DMS114 treated with DMSO at 0.1 percent for 48 hours (cell line): ENCODE data around the gene SLC30A10.
"Not testable (repeated sequence)": the region's sequence is repeated elsewhere in the genome, so short reads cannot be mapped to it uniquely, and the experiment has no call there.

Experiments
- DNase-seq: peaks from one replicate; lab custom pipeline; 2025; ENCODE audit not compliant: unreplicated experiment; lab: John Stamatoyannopoulos, UW

Gene SLC30A10

GRCh38 chr1:219928791-219929118 lies 398 bp upstream of the SLC30A10 start:
- no peak for DNase-seq

DNA sequence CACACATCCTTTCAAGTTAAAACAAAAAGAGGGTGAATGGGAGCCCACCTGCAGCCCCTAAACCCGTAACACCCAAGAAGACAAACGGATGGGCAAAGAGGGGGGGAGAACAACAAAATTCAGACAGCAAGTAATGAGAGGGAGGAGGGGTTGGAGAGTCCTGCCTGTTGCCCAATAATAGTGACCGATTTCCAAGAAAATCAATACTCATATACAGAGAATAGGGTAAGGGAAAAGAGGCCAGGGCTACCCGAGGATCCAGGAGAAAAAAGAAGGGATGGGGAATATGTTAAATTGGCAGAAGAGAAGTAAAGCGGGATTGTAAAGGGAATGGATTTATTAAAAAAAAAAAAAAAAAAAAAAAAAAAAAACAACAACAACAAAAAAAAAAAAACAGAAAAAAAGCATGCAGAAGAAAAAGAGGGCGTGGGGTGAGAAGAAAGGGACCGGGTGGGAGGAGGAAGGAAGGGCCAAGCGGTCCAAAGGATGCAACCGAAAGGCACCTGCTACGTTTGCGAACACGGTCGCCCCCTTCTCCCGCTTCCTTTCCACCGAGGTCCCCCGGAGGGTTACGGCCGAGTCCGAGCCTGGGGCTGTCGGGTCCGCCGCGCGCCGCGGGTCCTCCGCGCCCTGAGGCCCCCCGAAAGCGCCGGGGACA lies 930 bp downstream of the SLC30A10 start:
- DNase-seq, result no peak

- DNase-seq, result no peak
Measured at GRCh38 chr1:219926363-219926998, 1.9 kb downstream of the SLC30A10 start.

GRCh38 chr1:219924342-219924741 lies 4.0 kb downstream of the SLC30A10 start:
- no peak for DNase-seq

DNA sequence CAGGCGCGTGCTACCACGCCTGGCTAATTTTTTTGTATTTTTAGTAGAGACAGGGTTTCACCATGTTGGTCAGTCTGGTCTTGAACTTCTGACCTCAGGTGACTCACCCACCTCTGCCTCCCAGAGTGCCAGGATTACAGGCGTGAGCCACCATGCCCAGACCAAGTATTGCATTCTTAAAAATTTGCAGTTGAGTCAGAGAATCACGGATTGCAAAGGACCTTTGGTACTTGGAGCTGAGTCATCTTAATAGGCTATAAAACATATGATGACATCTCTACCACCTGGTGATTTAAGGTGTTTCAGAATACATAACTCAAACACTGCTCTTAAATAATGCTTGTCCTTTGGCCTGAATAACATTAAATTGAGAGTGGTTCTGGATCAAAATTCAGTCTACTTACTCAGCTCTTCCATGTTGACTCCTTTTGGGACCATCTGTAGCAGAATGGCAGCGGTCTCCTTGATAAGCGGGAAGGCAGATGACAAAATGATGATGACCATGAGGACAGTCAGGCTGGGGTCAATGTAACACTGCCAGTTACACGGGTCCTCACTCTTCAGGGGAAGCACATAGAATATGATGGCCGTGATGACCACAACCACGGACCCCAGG lies 10.4 kb downstream of the SLC30A10 start:
- DNase-seq, result no peak

- no peak for DNase-seq
Measured at GRCh38 chr1:219917281-219917680, 11.1 kb downstream of the SLC30A10 start.

DNA sequence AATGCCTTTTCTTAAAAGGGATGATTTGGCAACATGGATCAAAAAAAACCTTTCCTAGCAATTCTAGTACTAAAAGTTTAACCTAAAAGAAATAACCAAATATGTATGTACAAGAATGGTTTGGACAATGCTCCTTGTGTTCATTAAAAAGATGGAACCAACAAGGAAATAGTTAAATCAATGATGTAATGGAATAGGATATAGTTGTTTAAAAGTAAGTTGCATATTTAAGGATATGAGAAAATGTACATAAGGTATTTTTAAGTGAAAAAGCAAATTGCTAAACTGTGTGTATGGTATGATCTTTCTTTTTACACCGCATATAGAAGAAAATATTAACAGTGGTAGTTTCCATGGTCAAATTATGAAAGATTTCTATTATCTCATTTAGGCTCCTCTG lies 12.1 kb downstream of the SLC30A10 start:
- DNase-seq, result no peak

GRCh38 chr1:219913005-219913770 lies 15.2 kb downstream of the SLC30A10 start:
- no peak for DNase-seq

DNA sequence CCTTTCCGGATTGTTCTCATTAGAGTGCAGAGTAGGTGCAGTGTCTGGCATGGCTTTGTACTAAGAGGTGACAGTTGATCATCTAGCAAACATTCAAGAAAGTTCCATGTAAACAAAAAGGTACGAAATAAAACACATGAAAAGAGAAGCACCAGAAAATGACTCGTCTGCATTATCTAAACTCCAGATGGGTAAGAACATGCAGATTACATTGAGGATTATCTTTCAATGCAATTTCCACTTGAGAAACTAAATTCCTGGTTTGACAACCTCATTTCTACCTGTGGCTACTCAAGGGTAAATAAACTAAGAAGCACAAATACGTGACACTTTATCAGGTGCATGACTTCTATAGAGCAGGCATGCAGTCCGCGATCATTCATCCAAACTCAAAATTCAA lies 17.6 kb downstream of the SLC30A10 start:
- DNase-seq, result no peak

DNA sequence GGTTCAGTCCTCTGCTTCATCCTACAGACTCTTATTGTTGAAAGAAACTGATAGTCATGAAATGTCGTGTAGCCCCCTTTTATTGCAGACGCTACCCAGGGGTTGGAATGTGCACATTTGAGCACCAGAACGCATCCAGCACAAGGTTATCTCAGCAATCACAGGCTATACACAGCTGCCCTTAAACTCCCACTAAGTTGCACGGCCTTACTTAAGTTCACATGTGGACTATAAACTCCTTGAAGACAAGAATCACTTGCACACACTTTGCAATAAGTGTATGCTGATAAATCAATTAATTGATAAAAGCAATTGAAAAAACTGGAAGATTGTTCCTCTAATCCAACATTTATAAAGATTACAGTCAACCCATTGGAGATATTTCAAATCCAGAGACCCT lies 18.9 kb downstream of the SLC30A10 start:
- DNase-seq, result no peak

DNA sequence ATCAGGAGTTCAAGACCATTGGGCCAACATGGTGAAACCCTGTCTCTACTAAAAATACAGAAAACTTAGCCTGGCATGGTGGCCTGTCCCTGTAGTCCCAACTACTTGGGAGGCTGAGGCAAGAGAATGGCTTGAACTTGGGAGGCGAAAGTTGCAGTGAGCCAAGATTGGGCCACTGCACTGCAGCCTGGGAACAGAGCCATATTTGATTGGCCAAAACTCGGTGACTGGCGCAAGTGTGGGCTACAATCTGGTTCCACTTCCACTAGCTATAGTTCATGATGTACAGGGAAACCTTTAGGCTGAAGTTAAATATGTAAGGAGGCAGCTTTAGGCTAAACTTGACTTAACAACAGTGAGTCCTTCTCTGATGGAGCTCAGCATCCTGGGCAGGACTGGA lies 20.2 kb downstream of the SLC30A10 start:
- DNase-seq, result no peak

GRCh38 chr1:219907772-219908070 lies 20.6 kb downstream of the SLC30A10 start:
- no peak for DNase-seq

GRCh38 chr1:219906924-219907771 lies 21.2 kb downstream of the SLC30A10 start:
- no peak for DNase-seq

- not testable (repeated sequence) for DNase-seq
Measured at GRCh38 chr1:219906565-219906923, 21.8 kb downstream of the SLC30A10 start.

DNA sequence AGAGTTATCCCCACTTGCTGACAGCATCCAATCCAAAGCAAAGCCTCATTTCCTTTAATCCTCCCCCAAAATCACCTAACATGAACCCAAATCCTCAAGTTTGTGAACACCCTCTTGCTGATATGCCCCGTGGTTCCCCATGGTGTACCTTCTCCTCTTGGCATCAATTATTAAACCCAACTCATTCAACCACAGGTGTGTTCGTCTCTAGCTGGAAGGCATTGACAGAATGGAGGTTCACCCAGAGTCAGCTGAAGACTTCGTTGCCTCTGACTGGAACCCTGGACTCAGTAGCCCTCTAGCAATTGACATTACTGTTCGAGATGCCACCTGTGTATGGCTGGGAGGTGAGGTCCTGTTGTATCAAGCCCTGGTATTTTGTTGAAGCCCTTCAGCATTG lies 22.8 kb downstream of the SLC30A10 start:
- no peak for DNase-seq

DNA sequence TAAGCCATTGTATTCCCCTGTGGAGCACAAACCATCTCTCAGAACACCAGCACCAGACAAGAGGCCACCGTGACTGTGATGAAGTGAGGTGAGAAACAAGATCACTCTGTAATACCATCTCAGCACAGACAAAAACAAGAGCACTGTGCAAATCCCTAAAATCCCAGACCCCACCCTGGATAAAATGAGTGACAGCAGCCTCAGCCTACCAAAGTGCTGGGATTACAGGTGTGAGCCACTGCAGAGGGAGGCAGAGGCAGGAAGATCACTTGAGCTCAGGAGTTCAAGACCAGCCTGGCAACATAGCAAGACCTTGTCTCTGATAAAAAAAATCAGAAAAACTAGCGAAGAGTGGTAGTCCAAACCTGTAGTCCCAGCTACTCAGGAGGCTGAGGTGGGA lies 23.4 kb downstream of the SLC30A10 start:
- no peak for DNase-seq

GRCh38 chr1:219903353-219903871 lies 24.9 kb downstream of the SLC30A10 start:
- DNase-seq, result no peak

DNA sequence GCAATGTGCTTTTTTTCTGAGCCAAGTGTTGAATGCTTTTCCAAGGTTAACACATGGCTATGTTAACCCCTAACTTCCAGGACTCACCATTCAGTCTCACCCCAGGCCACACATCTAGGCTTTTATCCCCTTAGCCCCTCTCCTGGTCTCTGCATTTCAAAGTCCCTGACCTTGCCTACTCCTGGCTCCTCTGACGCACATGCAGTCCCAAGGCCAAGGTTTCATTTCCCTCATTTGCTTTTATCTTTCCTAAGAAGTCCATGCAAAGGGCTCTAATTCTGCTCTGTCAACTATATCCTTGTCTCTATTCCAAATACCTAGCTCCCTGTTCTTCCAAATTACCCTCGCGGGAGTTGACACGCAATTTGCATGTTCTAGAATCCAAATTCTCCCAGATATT lies 25.4 kb downstream of the SLC30A10 start:
- DNase-seq, result no peak

GRCh38 chr1:219900882-219901281 lies 27.5 kb downstream of the SLC30A10 start:
- no peak for DNase-seq

DNA sequence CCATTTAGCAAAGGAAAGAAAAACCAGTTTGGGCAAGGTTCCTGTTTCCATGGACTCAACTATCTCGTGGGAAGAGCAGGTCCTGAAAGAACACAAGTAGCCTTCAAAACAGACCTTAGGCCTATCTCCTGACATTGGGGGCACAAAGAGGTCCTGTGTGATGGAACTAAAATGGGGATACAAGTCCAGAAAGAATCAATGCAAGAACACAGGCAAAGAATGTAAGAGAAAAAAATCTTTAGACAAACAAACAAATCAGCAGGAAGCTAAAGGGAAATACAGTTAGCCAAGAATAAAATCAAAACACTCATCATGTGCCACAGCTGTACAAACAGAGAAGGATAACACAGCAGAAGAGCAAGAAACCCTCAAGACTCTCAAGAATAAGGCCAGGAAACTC lies 28.2 kb downstream of the SLC30A10 start:
- no peak for DNase-seq

DNA sequence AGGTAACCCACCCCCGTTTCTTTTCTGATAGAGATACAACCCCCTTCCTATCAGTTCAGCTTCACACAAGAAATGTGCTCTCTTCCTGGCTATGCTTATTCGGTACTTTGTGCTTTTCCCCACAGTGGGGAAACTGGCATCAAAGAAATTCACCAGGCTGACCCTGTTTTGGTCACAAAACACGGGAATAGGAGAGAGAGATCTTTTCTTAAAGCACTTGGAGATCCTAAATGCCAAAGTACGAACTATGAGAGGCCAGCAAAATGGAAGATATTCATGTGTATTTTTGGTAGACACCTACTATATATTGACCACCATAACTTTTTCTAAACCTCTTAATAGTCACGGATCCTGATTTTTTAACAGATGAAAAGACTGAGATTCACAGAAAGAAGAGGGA lies 30.0 kb downstream of the SLC30A10 start:
- no peak for DNase-seq
